Jurkat, Clone E6-1 (cell line): Measurements from ENCODE around the gene TGM5.

Experiments used
- DNase-seq: peaks from one replicate; pipeline ENCODE4 v3.0.0-alpha.2; 2011; ENCODE audit warnings: low read depth, low spot score
- H3K4me3 ChIP-seq: 2 replicates; pipeline ENCODE4 v1.5.1; 2011; ENCODE audit warnings: mild to moderate bottlenecking, low read length, control low read depth, moderate library complexity

TGM5 gene

DNA sequence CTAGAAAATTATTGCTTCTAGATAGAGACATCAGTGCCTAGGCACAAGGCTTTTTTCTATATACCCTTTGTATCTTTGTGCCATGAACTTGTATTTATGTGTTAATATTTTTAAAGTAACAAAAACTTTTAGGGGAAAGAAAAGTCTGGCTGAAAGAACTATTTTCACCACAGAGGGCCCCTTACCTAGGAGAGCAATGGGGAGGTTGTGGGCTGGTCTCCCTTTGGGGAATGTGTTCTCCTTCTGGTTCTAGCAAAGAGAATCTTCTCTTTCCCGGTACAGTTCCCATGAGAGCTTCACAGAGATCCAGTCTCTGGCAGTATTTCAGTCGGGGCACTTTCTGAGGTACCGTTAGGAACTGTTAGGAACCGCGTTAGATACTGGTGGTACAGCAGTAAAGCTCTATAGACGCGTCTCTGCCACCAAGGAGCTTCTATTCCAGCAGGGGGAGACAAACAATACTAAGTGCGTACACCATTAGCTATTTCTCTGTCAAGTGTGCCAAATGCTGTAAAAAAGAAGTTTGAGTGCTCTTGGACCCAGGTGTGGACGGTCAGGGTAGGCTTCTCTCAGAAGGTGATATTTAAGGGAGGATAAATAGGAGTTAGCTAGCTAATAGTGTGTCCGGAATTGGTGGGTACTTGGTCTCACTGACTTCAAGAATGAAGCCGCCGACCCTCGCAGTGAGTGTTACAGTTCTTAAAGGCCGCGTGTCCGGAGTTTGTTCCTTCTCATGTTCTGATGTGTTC is 41.4 kb downstream of the TGM5 start:
- DNase-seq = peak; percentile 61
- H3K4me3 ChIP-seq = no peak overlapping the region

DNA sequence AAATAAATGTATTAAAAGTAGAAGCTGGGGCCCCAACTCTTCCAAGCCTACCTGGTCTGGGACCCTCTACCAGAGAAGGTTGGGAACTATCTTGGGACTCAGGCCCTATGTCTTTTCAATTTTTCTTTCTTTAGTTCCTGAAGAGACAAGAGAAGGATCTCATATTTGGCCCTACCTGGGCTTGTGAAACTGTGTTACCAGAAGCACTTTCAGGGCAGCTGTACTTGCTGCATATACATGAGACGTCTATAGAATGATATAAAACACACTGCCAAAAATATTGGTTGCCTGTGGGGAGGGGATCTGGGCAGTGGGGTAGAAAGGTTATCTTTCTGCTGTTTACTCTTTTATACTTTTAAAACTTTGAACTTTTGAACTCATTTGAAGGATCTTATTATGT is 45.3 kb downstream of the TGM5 start:
- no peak for DNase-seq
- H3K4me3 ChIP-seq = no peak overlapping the region

- no peak for DNase-seq
- no peak within 1 kb of the TSS for H3K4me3 ChIP-seq
Measured at GRCh38 chr15:43220991-43221403, 45.7 kb downstream of the TGM5 start, which contains the start of gene EPB42. Gene EPB42, minus strand, starts transcription at chr15:43221018. Its CDS starts 193 bp downstream, at chr15:43220825.

DNA sequence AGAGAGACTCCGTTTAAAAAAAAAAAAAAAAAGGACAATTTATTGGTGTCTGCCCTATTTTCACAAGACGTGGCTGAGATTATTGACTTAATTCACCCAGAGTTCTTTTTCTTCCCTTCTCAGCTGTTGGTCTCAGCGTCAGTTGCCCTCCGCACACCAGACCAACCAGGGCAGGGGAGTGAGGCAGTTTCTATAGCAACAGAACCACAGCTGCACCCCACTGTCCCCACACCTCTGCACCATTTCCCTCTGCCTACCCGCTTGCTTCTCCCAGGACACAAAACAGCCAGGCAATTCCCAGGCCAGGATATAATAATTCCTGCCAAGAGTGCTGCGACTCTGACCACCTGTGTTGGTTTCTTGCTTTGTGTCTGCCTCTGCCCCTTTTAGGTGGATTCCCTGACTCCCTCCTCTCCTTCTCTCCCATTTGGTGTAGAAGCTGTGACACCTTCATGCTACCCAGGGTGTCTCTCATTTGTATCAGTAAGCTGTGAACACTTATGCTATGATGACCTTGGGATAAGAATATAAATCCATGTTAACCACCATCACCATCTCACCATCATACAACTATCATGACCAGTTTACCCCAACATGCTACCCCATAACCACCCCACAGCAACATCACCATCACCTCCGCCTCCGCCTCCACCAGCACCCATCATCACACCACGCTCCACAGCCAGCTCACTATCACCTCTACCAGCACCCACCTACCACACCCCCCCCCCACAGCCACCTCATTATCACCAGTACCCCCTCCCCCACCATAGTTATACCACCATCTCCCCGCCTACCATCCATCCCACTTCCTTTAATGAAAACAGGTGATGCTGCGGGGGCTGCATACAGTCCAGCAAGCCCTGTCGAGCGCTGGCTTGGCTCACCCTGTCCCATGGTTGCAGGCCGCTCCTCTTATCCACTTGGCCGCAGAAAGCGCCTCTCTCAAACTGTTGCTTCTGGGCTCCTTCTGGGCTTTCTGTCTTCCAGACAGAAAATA is 46.5 kb downstream of the TGM5 start:
- DNase-seq = no peak
- H3K4me3 ChIP-seq = no peak overlapping the region

GRCh38 chr15:43218908-43219706 is 47.6 kb downstream of the TGM5 start:
- no peak overlapping the region for H3K4me3 ChIP-seq
- peak; percentile 45 for DNase-seq

DNA sequence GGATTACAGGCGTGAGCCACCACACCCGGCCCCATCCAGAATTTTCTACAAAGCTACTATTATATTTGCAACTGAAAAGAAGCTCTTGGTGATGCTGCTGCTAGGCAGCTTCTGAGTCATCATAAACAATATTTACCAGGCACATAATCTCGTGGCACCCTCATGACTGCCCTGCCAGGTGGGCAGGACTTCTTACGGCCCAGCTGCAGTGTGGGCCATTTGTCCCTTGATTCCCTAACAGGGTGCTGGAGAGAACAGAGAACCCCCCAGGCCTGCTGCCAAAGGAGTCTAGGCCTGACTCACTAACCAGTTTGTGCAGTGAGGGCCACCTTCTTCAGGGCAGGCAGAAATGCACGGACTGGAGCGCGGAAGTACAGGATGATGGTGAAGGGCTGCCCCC is 50.8 kb downstream of the TGM5 start:
- no peak overlapping the region for H3K4me3 ChIP-seq
- no peak for DNase-seq

- no peak for DNase-seq
- no peak overlapping the region for H3K4me3 ChIP-seq
Measured at GRCh38 chr15:43214592-43215295, 52.0 kb downstream of the TGM5 start.

- H3K4me3 ChIP-seq = no peak overlapping the region
- no peak for DNase-seq
Measured at GRCh38 chr15:43214169-43214568, 52.6 kb downstream of the TGM5 start.

GRCh38 chr15:43213466-43213865 is 53.3 kb downstream of the TGM5 start:
- no peak overlapping the region for H3K4me3 ChIP-seq
- no peak for DNase-seq

DNA sequence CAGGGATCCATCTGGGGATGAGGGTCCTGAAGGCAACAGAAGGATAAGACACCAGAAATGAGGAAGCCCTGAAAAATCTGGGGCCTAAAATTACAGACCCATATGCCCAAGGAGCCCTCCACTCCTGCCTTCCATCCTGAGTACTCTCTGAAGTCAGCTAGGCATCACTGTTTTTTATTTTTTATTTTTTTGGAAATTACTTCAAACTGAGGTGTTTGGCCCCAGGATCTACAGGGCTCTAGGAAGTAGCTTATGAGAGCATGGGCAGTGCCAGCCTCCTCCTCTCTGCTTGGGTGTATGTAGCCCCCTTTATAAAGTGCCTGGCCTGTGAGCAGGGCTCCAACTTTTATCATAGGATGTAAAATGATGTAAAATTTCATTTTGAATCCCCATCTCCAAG is 53.8 kb downstream of the TGM5 start:
- no peak overlapping the region for H3K4me3 ChIP-seq
- no peak for DNase-seq

DNA sequence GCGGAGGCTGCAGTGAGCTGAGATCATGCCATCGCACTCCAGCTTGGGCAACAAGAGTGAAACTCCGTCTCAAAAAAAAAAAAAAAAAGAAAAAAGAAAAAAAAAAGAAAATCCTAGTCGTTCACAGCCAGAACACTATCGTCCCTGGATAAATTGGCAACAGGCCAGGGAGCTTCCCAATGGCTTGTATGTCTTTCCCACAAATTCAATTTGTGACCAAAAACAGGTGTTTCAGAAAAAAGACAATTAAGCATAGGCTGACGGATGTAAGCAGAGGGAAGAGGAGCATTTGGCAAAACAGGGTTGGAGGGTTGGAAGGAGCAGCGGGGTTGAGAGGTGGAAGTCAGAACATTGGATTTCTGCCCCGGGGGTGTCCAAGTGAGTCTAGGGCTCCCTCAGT is 54.4 kb downstream of the TGM5 start:
- no peak for DNase-seq
- H3K4me3 ChIP-seq = no peak overlapping the region

- no peak overlapping the region for H3K4me3 ChIP-seq
- no peak for DNase-seq
Measured at GRCh38 chr15:43211224-43211735, 55.4 kb downstream of the TGM5 start.

DNA sequence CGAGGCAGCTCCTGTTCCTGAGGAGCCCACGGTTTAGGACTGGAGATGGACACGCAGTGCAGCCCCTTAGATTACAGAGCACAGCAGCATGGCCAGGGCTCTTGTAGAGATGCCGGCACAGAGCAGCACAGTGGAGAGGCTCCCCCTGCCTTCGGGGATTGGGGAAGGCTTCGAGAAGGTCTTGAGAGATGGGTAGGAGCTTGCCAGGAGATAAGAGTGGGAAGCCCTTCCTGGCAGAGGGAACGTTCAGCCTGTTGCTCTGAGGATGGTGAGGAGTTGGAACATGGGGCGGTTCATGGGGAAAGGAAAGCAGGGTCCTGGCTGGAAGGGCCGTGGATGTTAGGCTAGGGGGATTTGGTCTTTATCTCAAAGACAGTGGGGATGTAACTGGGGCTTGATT is 55.9 kb downstream of the TGM5 start:
- no peak overlapping the region for H3K4me3 ChIP-seq
- DNase-seq = no peak

- DNase-seq = no peak
Measured at GRCh38 chr15:43210172-43210745, 56.5 kb downstream of the TGM5 start.

GRCh38 chr15:43209059-43209824 is 57.5 kb downstream of the TGM5 start:
- no peak overlapping the region for H3K4me3 ChIP-seq
- no peak for DNase-seq

More at GRCh38 chr15:43210172-43210745, 56.5 kb downstream of the TGM5 start:
- H3K4me3 ChIP-seq = no peak overlapping the region

DNA sequence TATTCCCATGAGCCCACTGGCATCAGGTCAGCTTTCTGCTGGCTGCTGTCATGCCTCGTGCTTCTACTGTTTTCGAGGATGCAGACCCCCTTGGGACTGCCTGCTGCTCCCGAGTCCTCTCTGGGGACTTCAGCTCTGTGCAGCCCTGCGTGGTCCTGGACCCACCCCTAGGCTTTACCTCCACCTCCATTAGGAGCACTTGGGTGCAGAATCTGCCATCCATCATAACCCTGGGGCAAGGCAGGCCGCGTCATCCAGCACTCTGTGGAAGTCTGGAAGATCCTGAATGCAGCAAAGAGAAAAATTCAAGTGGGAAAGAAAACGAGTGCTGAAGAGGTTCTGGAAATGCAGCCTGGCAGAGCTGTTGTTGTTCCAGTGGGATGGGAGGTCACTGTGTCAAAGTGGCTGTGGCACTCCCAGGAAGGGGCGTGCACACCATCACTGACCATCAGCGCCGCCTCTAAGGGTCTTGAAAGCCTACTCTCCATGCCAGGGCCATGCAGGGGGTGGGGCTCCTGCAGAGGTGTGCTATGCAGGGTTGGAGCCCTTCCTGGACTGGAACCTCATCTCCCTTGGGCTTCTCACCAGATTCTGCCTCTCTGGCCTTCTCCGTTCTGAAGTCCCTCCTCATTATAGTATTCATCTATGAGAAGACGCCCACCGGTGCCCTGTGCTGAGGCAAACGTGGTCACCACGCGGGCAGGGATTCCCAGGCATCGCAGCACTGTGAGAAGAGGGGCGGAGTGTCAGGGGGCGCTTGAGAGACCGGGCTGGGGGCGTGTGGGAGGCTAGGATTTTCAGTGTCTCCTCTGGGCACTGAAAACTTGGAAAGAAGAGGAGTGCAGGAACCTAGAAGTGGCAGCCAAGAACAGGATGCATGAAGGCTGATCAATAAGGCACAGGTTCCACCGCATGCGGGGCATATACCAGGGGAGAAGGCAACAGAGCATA is 58.4 kb downstream of the TGM5 start:
- H3K4me3 ChIP-seq = no peak overlapping the region

More for the DNA sequence above, 58.4 kb downstream of the TGM5 start:
- no peak for DNase-seq
